H1 (cell line): ENCODE data around the gene PLD6. TPM values are rescaled to one million over a fixed set of nuclear protein-coding genes. Genes with fewer than 3 reads are reported as not detected.

Experiments
- CEBPB ChIP-seq: IDR thresholded peaks from 2 replicates; pipeline ENCODE4 v1.6.1; 2012; ENCODE audit warnings: low read depth, low read length
- CHD1 ChIP-seq: IDR thresholded peaks from 2 replicates; pipeline ENCODE4 v1.6.1; 2012; ENCODE audit warnings: low read depth, low read length, improper control_type of control experiment
- CHD7 ChIP-seq: fragments of 300-600 bp; sonication (generic); IDR thresholded peaks from 2 replicates; pipeline ENCODE4 v1.7.1; 2012; ENCODE audit warnings: low read length, moderate library complexity, mild to moderate bottlenecking, inconsistent platforms; ENCODE audit not compliant: insufficient replicate concordance
- POLR2A ChIP-seq, 2 experiments: IDR thresholded peaks; 1 replicate in 1 of 2; 2 replicates in 1 of 2; pipeline ENCODE4 v1.6.1; 2011; ENCODE audit warnings: low read depth in 2 of 2, low read length in 2 of 2, mild to moderate bottlenecking in 2 of 2; ENCODE audit errors: control extremely low read depth in 1 of 2
- RBBP5 ChIP-seq: IDR thresholded peaks from 2 replicates; pipeline ENCODE4 v1.7.1; 2012; ENCODE audit warnings: low read depth, mild to moderate bottlenecking, inconsistent platforms, low read length, moderate library complexity, borderline replicate concordance
- RNF2 ChIP-seq: fragments of 200-900, 300-1000 bp; sonication (generic); IDR thresholded peaks from 2 replicates; pipeline ENCODE4 v1.7.1; 2016; ENCODE audit warnings: borderline replicate concordance, low read depth, mild to moderate bottlenecking, antibody characterized with exemption, low read length; ENCODE audit not compliant: poor library complexity, severe bottlenecking; ENCODE audit errors: missing control alignments
- polyA plus RNA-seq, 7 experiments: library from polyadenylated mRNA; depleted of rRNA in 3 of 7; stranded (reverse) in 5 of 7; unstranded in 2 of 7; fragments of >200 nt in 5 of 7; fragments of 200-250 nt in 2 of 7; gene quantifications; 1 replicate in 5 of 7; 2 replicates in 1 of 7; 4 replicates in 1 of 7; pipeline versions ENCODE4 v1.2.1 to v1.2.3, GENCODE V29; 2011 to 2013; ENCODE audit warnings: missing spikeins in 2 of 7, mixed read lengths in 2 of 7
- total RNA-seq: library from RNA; stranded (reverse); fragmentation: NEBNext Ultra II Directional; extraction: Animal tissue kit (Norgen Biotek cat#: 25700); gene quantifications from 2 replicates; pipeline ENCODE4 v1.2.1, GENCODE V29; 2021

The PLD6 gene
- total and polyA plus RNA-seq, 2 of the 8 experiments (the other 6 are each of a cell fraction or from before 2014, with no cell fraction given) = 0.20 to 0.22 TPM

GRCh38 chr17:17242246-17242645 is 36.1 kb upstream of the PLD6 start (continued):
- TF ChIP-seq CHD7 (no peak), CHD1 (no peak), RBBP5 (no peak), POLR2A (IDR thresholded peaks at IDR 0.05; ENCODE audit: control extremely low read depth in 1 of 2, low read depth in 2 of 2, low read length in 2 of 2) (no peak), RNF2 (no peak), CEBPB (no peak)
